Measurements from ENCODE around the gene ZCWPW1. TPM values are rescaled to one million over a fixed set of nuclear protein-coding genes. Genes with fewer than 3 reads are reported as not detected.

The ZCWPW1 gene
- total RNA-seq, 2 donors from 2014 or later, result 1.6 to 3.3 TPM

- no peak overlapping the region for H3K4me3 ChIP-seq
- H3K9me3 ChIP-seq, result no peaks in the 10 kb centered on the region
- ATAC-seq (peak; percentile 93), DNase-seq (peak; percentile 84 to 93 (median 92))
- TF ChIP-seq CTCF (IDR thresholded peaks at IDR 0.05), result peak; percentile 66 to 86 (median 80)
- TF ChIP-seq POLR2A (IDR thresholded peaks at IDR 0.05), result no peak
- no peaks in the 10 kb centered on the region for H3K36me3 ChIP-seq (replicated peaks in 1 of 2; ENCODE audit: insufficient read depth in 1 of 2, low read depth in 2 of 2)
- no peaks in the 10 kb centered on the region for H3K27me3 ChIP-seq
- peaks cover 41% of the 10 kb centered on the region for H3K4me1 ChIP-seq
- 4 to 6% methylated on average over 3 to 12 of the region's 17 CpGs for WGBS, 2 donors
- H3K27ac ChIP-seq, result peak overlapping the region; percentile 28 to 79 (median 64)
- intact Hi-C loops (cut with DNase I), result no loop called here
These were observed 37.3 kb upstream of the ZCWPW1 start for GRCh38 chr7:100465702-100466311.

GRCh38 chr7:100465299-100465698 lies 36.8 kb upstream of the ZCWPW1 start:
- DNase-seq (peak in 1 of 4 donors; percentile 45), ATAC-seq (no peak)
- Histone ChIP-seq H3K4me3 (no peak overlapping the region), H3K4me1 (peaks cover 41% of the 10 kb centered on the region), H3K36me3 (replicated peaks in 1 of 2; ENCODE audit: insufficient read depth in 1 of 2, low read depth in 2 of 2) (no peaks in the 10 kb centered on the region), H3K27ac (peak overlapping the region in 3 of 4 donors; percentile 61 to 79 (median 68)), H3K27me3 (no peaks in the 10 kb centered on the region), H3K9me3 (no peaks in the 10 kb centered on the region)
- 56 to 57% methylated on average over 8 of the region's 8 CpGs for WGBS, 2 donors
- TF ChIP-seq POLR2A (IDR thresholded peaks at IDR 0.05) (no peak), CTCF (IDR thresholded peaks at IDR 0.05) (no peak)
- intact Hi-C loops (cut with DNase I), result no loop called here

- 93 to 94% methylated on average over 2 of the region's 2 CpGs for WGBS, 2 donors
- peak overlapping the region in 2 of 4 donors; percentile 1 to 23 for H3K27ac ChIP-seq
- H3K9me3 ChIP-seq, result no peaks in the 10 kb centered on the region
- H3K27me3 ChIP-seq, result no peaks in the 10 kb centered on the region
- H3K4me3 ChIP-seq, result no peak overlapping the region
- DNase-seq, result no peak
- H3K4me1 ChIP-seq, result peaks cover 40% of the 10 kb centered on the region
- ATAC-seq, result no peak
- intact Hi-C loops (cut with DNase I), result no loop called here
- TF ChIP-seq POLR2A (IDR thresholded peaks at IDR 0.05), result no peak
- TF ChIP-seq CTCF (IDR thresholded peaks at IDR 0.05), result no peak
- H3K36me3 ChIP-seq (replicated peaks in 1 of 2; ENCODE audit: insufficient read depth in 1 of 2, low read depth in 2 of 2), result no peaks in the 10 kb centered on the region
These were observed 36.3 kb upstream of the ZCWPW1 start for GRCh38 chr7:100464791-100465190.

- ATAC-seq, result no peak
- TF ChIP-seq POLR2A (IDR thresholded peaks at IDR 0.05) (no peak), CTCF (IDR thresholded peaks at IDR 0.05) (no peak)
- Histone ChIP-seq H3K9me3 (no peaks in the 10 kb centered on the region), H3K27ac (peak within 1 kb of the TSS in 2 of 4 donors; percentile 1 to 23), H3K4me1 (peaks cover 34% of the 10 kb centered on the region), H3K27me3 (no peaks in the 10 kb centered on the region), H3K4me3 (no peak within 1 kb of the TSS), H3K36me3 (replicated peaks in 1 of 2; ENCODE audit: insufficient read depth in 1 of 2, low read depth in 2 of 2) (no peaks in the 10 kb centered on the region)
- WGBS, 2 donors, result 70 to 88% methylated on average over 6 to 7 of the region's 7 CpGs
- intact Hi-C loops (cut with DNase I), result no loop called here
- DNase-seq, result no peak
These were observed 35.7 kb upstream of the ZCWPW1 start, which contains the start of gene SPACDR for GRCh38 chr7:100464210-100464660. Gene SPACDR, minus strand, starts transcription at chr7:100464260. Its CDS starts 235 bp downstream, at chr7:100464025.

GRCh38 chr7:100457033-100457432 lies 28.5 kb upstream of the ZCWPW1 start:
- intact Hi-C loops (cut with DNase I), result no loop called here
- Histone ChIP-seq H3K4me3 (no peak overlapping the region), H3K36me3 (replicated peaks in 1 of 2; ENCODE audit: insufficient read depth in 1 of 2, low read depth in 2 of 2) (no peaks in the 10 kb centered on the region), H3K27ac (no peak overlapping the region), H3K27me3 (no peaks in the 10 kb centered on the region), H3K4me1 (no peaks in the 10 kb centered on the region), H3K9me3 (no peaks in the 10 kb centered on the region)
- 80 to 88% methylated on average over 6 of the region's 6 CpGs for WGBS, 2 donors
- ATAC-seq, result no peak
- TF ChIP-seq CTCF (IDR thresholded peaks at IDR 0.05), result no peak
- TF ChIP-seq POLR2A (IDR thresholded peaks at IDR 0.05), result no peak
- DNase-seq, result no peak
